H1 (cell line): ENCODE results near the gene MAML3.

Experiments
- CBX5 ChIP-seq: fragments of 300-800, 300-1000 bp; sonication (generic); IDR thresholded peaks from 2 replicates; pipeline ENCODE4 v1.7.1; 2016; ENCODE audit warnings: antibody characterized with exemption, low read length, low read depth
- EZH2 ChIP-seq: fragments of 200-600 bp; sonication (generic); IDR thresholded peaks from 2 replicates; pipeline ENCODE4 v1.7.1; 2012; ENCODE audit warnings: low read depth, mild to moderate bottlenecking, moderate library complexity, low read length, inconsistent platforms; ENCODE audit not compliant: severe bottlenecking
- GABPA ChIP-seq: IDR thresholded peaks from 2 replicates; pipeline ENCODE4 v1.6.1; 2011; ENCODE audit warnings: mild to moderate bottlenecking, low read length, moderate library complexity, borderline replicate concordance; ENCODE audit not compliant: insufficient read depth
- MAX ChIP-seq: IDR thresholded peaks from 2 replicates; pipeline ENCODE4 v1.6.1; 2012; ENCODE audit warnings: inconsistent platforms
- POLR2A ChIP-seq, 2 experiments: IDR thresholded peaks; 1 replicate in 1 of 2; 2 replicates in 1 of 2; pipeline ENCODE4 v1.6.1; 2011; ENCODE audit warnings: low read depth in 2 of 2, low read length in 2 of 2, mild to moderate bottlenecking in 2 of 2; ENCODE audit errors: control extremely low read depth in 1 of 2
- RAD21 ChIP-seq, 2 experiments: IDR thresholded peaks in 1 of 2; conservative IDR thresholded peaks in 1 of 2; 2 replicates each; pipeline ENCODE4 v1.6.1; 2011; ENCODE audit warnings: low read depth in 2 of 2, low read length in 2 of 2, improper control_type of control experiment in 1 of 2, inconsistent platforms in 1 of 2, mild to moderate bottlenecking in 1 of 2, moderate library complexity in 1 of 2
- SP1 ChIP-seq: IDR thresholded peaks from 2 replicates; pipeline ENCODE4 v1.6.1; 2011; ENCODE audit warnings: low read depth, low read length
- TF ChIP-seq, protein P1 (sequence below), 3 experiments: IDR thresholded peaks; 1 replicate in 2 of 3; 2 replicates in 1 of 3; pipeline versions ENCODE4 v1.5.1 to v1.6.1; 2011; ENCODE audit warnings: low read length in 3 of 3, mild to moderate bottlenecking in 3 of 3, inconsistent platforms in 2 of 3, low read depth in 1 of 3, moderate library complexity in 1 of 3; ENCODE audit not compliant: insufficient read depth in 1 of 3; ENCODE audit errors: control extremely low read depth in 1 of 3

- TF ChIP-seq POLR2A (IDR thresholded peaks at IDR 0.05; ENCODE audit: control extremely low read depth in 1 of 2, low read depth in 2 of 2, low read length in 2 of 2) (no peak), GABPA (no peak), EZH2 (no peak), SP1 (no peak), MAX (no peak), CBX5 (no peak), RAD21 (IDR thresholded peaks at IDR 0.05 in 1 of 2, conservative IDR thresholded peaks at IDR 0.05 in 1 of 2; ENCODE audit: low read depth in 2 of 2, low read length in 2 of 2) (no peak)
- TF ChIP-seq, protein P1, sequence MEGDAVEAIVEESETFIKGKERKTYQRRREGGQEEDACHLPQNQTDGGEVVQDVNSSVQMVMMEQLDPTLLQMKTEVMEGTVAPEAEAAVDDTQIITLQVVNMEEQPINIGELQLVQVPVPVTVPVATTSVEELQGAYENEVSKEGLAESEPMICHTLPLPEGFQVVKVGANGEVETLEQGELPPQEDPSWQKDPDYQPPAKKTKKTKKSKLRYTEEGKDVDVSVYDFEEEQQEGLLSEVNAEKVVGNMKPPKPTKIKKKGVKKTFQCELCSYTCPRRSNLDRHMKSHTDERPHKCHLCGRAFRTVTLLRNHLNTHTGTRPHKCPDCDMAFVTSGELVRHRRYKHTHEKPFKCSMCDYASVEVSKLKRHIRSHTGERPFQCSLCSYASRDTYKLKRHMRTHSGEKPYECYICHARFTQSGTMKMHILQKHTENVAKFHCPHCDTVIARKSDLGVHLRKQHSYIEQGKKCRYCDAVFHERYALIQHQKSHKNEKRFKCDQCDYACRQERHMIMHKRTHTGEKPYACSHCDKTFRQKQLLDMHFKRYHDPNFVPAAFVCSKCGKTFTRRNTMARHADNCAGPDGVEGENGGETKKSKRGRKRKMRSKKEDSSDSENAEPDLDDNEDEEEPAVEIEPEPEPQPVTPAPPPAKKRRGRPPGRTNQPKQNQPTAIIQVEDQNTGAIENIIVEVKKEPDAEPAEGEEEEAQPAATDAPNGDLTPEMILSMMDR (IDR thresholded peaks at IDR 0.05; ENCODE audit: control extremely low read depth in 1 of 3, insufficient read depth in 1 of 3, low read depth in 1 of 3, low read length in 3 of 3) = no peak
Measured at GRCh38 chr4:139720806-139721205, 433.2 kb downstream of the MAML3 start.
